Endometrium (tissue), 2 donors: ENCODE data around the gene CHST11.

Source experiments
- FAIRE-seq: peaks from 2 replicates; lab custom pipeline; 2012; peaks lifted over from hg19 to GRCh38; lab: Jason Lieb, UNC
- donor health status: control.
- donor health status: control.

The CHST11 gene

DNA sequence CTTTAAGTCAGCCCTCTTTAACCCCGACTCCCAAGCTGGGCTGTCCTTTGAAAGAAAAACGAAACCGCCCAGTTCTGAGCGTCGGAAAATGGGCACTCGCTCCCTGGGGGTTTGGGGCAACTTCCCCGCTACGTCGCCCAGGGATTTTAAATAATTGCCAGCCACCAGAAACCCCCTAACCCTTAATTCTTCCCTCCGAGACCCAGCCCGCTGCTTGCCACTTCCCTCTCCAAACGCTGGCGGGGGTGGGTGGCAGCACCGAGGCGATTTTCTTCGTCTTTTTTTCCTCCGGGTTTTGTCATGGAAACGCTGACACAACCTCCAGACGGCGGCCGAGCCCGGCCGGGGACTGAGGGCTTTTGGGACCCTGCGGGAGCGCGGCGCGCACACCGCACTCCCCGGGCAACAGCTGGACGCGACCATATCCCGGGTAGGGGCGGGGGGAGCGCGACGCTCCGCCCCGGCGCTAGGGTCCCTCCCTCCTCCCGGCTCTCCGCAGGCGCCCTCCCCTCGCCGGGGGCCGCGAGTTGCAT, at the start of gene CHST11:
CHST11 (plus strand) TSS at position 532 of the 533 bp plus-strand sequence.
- no peak for FAIRE-seq

DNA sequence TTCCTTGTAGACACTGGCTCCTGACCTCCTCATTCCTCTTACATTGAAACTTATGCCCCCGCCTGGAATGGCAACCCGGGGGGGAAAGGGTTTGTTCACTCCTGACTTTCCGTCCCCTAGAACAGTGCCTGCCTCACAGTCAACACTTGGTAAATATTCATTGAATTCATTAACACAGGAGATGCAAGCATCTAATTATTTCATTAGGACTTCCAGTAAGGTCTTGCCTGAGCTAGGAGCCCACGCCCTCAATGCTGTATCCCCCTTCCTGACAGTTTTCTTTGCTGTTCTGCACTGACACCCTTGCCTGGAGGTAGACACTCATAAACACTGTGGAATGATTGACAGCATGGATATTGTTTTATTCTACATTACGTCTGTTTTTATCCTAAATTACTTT, 49.3 kb upstream of the CHST11 start:
- FAIRE-seq = no peak

DNA sequence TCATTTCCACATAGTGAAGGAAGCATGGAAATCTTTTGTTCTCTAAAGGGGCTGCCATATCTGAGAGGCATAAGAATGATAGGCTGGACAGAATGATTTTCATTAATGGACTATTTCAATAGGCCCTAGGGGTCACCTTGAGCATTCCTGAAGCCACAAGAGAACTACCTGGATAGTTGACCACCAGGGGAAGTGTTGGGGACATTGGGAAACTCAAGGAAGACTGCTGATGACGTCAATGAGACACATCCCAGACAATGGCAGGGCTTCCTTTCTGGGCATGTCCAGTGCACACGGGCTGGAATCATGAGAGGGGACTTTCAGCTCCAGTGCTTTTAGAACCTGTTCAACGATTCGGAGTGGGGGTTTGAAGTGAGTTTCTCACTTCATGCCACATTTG, 48.8 kb upstream of the CHST11 start:
- FAIRE-seq = no peak

DNA sequence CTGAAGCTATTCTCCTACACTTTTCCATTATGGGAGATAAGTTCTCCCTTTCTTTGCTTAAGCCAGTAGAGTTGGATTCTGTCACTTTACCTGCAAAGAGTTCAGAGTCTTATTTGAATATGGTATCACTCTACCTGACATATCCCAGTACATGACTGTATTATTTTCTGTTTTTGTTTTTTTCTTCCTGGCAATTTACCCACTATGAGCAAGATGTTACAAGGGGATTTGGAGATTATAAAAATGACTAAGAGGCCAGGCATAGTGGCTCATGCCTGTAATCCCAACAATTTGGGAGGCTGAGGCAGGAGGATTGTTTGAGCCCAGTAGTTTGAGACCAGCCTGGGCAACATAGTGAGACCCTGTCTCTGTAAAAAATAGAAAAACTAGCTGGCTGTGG, 46.4 kb upstream of the CHST11 start:
- no peak for FAIRE-seq

DNA sequence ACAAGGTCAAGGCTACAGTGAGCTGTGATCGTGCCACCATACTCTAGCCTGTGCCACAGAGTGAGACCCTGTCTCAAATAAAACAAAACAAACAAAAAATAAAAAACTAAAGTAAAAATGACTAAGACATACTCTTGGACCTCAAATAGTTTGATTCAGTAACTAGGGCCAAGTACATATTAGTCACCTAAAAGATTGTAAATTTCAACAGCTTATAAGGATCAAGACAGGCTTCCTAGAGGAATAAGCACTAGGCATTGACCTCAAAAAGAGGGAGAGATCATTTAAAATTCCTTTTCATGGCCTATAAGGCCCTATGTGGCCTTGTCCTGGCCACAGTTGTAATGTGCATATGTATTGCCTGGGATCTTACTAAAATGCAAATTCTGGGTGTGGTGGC, 46.0 kb upstream of the CHST11 start:
- FAIRE-seq = no peak

DNA sequence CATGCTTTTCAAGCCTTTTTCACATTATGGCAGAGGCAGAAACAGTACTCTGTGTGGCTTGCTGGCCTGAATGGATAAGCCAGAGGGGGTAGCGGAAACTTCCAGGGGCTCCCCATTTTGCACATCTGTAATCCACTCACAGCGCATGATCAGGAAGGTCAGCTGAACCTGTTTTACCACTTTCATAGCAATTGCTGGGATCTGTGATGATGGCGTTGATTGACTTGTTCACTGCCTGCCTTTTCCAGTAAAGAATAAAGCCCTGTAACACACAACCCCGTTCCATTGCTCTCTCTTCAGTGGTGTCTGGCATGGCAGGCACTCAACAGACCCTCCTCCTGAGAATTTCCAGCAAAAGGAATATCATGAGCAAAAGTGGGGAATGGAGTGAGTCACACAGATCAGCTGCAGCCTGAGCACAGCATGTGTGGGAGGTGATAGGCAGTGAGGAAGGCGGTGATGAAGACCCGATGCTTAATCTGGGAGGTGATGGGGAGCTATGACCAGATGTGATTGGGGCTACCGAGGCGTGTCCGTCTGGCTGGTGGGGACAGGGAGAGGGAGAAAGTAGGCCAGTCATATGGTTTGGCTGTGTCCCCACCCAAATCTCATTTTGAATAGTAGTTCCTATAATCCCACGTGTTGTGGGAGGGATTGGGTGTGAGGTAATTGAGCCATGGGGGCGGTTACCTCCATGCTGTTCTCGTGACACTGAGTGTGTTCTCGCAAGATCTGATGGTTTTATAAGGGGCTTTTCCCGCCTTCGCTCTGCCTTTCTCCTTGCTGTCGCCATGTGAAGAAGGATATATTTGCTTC, 44.7 kb upstream of the CHST11 start:
- FAIRE-seq = no peak

DNA sequence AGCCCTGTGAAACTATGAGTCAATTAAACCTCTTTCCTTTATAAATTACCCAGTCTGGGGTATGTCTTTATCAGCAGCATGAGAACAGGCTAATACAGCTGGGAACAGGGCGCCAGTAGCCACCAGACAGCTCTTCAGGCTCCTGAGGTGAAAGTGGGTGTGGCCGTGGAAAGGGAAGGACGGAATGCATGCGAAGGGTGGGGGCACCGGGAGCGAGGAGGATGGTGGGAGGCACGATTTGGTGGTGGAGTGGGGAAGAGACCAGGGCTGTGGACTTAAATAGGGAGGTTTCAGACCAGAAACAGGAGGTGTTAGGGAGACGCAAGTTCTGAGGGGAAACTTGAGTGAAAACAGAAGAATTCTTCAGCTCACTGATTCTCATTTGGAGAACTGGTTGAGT, 44.1 kb upstream of the CHST11 start:
- FAIRE-seq = no peak

DNA sequence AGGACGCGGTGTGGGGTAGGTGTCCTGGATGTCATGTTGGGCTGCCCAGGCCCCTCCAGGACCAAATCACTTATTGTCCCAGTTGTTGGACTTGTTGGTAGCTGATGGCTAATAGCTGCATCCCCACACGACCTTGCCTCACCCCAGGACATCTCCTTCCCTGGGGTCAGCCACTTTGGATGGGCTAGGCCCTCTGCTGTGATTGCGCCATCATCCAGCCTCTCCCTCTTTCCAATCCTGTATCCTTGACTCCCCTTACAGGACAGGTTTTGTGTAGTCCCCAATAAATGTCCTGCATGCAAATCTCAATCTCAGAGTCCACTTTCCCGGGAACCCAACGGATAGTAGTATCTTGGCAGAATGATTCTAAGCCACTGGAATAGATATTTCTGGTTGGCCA, 43.4 kb upstream of the CHST11 start:
- no peak for FAIRE-seq

DNA sequence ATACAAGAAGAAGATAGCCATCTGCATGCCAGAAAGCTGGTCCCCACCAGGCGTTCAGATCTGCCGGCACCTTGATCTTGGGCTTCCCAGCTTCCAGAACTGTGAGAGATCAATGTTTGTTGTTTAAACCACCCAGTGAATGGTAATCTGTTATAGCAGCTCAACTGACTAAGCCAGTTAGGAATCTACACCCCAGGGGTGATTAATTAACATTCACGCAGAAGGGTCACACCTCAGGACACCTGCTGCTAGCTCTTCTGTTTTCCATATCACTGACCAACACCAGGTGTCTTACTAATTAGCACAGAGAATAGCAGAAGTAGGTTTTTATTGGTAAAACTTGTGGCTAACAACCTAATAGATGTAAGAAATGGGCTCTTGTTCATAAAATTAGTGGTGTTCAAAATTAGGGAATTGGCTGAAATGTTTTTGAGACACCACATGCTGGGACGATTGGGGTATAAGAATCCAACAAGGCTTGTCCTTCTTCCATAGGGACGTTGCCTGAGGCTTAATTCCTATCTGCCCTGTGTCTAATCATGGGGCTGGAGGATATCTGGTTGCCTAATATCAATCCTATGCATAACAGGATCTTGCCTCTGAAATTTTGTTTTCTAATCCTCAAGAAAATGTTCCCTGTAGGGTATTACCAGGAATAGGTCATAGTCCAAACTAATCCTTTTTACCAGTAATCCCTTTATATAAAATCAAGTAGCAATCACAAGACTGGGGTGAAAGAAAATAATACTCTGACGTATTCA, 42.0 kb upstream of the CHST11 start:
- no peak for FAIRE-seq

DNA sequence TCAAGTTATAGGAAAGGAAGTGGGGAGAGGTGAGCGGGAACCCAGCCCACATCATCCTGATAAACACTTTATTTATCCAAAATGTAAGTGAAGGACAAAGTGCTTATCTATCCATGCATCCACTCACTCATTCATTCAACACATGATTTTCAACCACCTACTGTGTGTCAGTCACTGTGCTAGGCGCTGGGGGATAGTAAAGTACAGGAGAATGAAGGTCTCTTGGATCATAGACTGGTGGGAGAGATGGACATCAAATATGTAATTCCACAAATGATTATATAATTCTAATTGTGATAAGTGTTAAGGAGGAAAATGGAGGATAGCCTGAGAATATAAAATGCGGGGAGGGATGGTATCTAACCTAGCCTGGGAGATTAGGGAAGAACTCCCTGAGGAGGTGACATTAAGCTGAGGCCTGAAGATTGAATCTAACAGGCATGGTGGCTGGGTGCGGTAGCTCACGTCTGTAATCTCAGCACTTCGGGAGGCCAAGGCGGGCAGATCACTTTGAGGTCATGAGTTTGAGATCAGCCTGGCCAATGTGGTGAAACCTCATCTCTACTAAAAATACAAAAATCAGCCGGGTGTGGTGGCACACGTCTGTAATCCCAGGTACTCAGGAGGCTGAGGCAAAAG, 41.3 kb upstream of the CHST11 start:
- FAIRE-seq = no peak

DNA sequence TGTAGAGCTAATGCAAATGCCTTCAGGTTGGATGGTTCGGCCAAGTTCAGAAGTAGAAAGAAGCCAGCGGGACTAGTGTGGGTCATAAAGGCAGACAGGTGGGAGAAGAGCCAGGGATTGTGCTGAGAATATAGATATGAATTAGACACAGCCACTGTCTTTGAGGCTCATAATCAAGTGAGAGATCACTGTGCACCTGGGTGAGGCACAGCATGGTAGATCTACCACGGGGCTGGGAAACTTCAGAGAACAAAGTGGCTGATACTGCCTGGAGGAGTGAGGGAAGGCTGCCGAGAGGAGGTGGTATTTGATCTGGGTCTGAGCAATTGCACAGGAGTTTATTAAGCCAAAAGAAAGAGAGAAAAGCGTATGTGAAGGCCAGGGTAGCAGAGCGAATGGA, 40.6 kb upstream of the CHST11 start:
- no peak for FAIRE-seq

DNA sequence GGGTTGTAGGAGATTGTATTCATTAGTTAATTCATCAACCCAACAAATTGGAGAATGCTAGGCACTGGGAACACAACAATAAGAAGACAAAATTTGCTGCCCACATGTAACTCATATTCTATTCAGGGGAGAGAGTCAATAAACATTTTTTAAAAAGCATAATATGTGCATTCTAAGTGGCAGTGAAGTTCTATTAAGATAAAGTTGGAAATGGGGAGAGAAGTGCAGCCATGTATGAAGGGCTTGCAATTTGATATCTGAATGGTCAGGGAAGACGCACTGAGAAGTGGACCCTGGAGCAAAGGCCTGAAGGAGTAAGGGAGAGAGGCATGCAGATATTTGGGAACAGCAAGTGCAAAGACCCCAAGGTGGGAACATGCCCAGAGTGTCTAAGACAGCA, 40.2 kb upstream of the CHST11 start:
- FAIRE-seq = no peak

DNA sequence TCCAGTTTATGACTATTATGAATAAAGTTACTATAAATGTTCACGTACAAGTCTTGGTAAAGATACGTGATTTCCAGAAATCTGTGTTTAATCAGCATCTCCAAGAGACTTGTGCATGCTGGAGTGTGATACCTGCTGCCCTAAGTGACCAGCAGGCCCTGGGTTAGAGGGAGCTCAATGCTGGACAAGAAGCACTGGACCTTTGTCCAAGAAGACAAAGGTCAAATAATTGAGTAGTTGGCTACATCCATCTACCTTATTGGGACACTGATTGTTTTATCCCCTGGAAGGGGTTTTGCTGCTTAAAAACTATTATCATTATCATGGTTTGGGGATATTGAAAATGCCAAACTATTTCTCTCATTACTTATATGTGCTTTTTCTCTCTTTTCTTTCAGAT, 37.0 kb upstream of the CHST11 start:
- FAIRE-seq = no peak

DNA sequence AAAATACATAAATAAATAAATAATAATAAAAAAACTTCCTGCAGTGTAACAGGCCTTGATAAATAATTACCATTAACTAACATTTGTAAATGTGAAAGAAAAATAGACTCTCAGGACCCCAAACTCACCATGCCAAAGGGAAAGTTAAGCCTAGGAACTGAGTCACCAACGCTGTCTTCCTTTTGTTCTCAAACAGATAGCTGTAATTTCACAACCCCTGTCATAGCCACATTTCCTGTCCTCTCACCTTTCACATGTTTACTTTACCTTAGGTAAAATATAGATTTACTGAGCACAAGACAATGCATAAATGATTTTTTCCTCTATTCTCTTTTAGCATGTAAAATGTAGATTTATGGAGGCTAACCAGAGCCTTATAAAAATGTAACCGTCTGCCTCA, 35.9 kb upstream of the CHST11 start:
- no peak for FAIRE-seq

DNA sequence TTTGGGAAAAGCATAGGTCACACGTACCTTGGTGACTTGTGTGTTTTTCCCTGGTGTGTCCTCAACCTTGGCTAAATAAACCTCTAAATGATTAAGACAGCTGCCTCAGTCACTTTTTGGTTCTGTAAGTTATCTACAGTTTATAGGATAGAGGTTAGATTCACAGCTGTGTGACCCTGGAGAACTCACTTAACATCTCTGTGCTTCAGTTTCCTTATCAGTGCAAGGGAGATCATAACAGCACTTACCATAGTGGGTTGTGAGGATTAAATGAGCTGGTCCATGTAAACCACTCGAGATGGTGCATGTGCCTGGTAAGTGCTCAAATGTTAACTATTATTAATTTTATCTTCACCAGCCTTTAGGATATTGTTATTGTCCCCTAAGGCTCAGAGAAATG, 35.4 kb upstream of the CHST11 start:
- no peak for FAIRE-seq

DNA sequence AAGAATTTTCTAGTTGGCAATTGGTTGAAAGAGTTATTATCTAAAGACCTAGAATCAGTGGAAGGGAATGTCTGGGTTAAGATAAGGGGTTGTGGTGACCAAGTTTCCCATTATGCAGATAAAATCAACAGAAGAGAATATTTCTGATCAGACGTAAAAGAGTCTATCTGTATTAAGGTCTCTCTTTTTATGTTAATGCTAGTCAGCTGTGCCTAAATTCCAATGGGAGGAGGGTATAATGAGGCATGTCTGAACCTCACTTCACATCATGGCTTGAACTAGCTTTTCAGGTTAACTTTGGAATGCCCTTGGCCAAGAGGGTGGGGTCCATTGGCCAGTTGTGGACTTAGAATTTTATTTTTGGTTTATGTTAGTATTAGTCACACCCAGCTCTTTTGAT, 34.3 kb upstream of the CHST11 start:
- FAIRE-seq = no peak

DNA sequence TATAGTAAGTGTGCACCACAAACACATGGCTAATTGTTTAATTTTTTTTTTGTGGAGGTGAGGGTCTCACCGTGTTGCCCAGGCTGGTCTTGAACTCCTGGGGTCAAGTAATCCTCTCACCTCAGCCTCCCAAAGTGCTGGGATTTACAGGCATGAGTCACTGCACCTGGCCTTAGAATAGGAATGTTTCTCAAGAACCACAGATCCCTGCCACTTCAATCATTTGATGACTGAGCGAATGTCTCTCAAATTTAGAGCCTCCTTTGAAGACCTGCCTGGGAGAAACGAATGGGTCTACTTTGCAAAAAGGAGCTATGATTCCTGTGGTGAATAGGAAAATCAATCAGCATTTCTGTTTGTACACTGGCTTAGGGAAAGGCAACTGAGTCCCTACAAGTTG, 33.5 kb upstream of the CHST11 start:
- FAIRE-seq = no peak

DNA sequence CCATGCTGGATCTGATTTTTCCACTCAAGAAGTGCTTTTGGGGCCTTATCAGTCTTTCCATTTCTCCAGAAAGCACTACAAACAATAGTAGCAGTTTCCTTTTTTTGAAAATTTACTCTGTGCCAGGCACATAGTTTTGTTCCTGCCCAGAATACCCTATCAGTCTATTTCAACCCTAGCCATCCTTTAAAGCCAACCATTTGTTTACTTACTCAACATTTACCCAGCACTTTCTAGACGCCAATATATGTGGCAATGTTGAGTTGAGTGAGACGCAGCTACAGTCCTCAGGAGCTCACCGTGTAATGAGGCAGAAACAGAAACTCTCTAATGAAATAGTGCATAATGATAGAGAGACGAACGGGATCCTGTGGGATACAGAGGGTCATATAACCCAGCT, 32.9 kb upstream of the CHST11 start:
- no peak for FAIRE-seq

DNA sequence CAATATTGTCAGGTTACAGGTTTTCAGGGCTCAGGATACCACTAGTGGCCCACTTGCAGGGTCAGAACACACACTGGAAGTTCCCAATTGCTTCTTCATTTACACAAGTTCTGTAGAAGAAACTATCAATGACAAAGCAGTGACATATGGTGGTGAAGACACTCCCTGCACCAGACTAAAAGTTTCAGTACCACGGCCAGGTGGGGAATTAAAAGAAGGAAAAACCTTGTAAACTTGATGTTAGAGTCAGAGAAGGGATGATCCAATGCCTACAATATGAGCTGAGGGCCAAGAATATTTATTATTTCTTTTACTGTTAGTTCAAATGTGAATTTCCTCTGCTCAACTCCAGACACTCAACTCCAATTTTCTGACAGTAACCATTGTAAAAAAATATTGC, 31.8 kb upstream of the CHST11 start:
- FAIRE-seq = no peak

DNA sequence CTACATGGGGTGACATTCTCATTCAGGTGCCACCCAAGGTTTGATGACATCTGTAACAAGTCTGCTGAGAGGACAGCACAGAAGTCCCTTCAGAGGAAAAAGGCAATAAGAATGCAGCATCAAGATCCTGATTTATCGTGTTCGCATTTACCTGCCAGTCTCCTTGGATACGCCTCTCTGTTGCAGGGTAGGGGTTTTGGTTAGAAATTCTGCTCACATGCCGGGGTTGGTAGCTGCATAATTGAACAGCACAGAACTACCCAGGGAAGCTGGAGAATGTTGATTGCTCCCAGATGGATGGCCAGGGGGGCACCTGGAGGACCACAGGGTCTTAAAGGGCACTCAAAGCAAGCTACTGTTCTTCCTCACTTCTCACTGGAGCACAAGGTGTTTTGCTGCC, 31.1 kb upstream of the CHST11 start:
- no peak for FAIRE-seq

DNA sequence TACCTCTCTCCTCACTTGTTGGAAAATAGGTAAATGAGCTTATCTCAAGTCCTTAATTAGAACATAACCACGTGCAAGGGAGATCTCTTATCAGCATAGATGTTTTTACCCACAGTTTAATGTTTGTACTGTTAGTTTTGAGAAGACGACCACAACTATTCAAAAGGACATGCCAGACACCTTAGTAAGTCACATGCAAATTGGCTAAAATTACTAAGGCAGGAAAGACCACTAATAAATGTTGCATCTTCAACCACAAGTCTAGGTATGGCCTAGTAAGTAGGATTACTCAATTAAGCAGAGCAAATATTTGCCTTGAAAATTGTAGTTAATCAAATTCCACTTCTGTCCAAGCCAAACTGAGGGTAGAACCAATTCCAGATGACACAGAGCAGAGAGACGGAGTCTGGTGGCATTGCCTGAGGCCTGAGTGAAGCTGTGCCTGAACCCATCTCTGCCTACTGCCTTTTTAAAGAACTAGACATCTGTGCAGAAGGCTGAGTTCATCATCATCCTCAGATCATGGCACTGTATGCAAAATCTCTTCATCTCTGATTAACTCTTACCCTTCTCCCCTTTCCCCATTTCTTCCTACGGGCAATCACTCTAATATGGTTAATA, 29.7 kb upstream of the CHST11 start:
- FAIRE-seq = no peak

DNA sequence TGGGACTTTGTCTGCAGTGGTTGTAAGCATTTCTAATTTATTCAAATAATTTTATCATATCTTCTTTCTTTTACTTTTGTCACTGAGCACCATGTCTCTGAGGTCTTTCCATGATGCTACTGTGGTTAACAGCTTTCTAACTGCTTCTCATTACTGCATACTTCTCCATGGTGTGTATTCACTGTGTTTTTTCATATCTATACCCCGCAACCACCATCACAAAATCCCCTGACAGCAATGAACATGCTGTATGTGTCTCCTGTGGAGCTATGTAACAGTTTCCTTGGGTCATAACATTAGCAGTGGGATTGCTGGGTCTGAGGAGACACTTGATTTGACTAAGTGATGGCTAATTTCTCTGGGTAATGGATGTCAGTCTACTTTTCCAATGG, 29.2 kb upstream of the CHST11 start:
- no peak for FAIRE-seq

DNA sequence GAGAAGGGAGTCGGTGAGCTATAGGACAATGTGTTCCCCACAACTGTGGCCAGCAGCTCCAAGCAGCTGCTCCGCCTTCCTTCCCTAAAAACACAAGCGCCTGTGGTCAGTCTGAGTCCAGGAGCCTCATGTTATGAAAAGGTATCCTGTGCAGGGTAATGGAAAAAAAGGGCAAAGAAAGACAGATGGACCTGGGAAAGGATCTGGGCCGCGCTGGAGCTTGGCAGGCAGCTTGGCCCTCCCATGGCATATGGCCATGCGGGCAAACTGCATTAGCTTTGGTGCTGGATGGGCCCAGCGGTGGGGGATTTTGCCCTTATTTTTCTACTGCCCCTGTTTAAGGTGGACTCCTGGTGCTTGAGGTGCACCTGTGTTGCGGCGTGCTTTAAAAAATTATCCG, 23.7 kb upstream of the CHST11 start:
- FAIRE-seq = no peak
